HG03039 (cell line): Measurements from ENCODE around the gene IFNL2.
"Not testable (repeated sequence)": the region's sequence is repeated elsewhere in the genome, so short reads cannot be mapped to it uniquely, and the experiment has no call there.

Source experiments
- ATAC-seq: cut with Tn5 transposase; IDR thresholded peaks from one replicate; pipeline ENCODE4 v1.9.1; 2021; ENCODE audit warnings: mild to moderate bottlenecking, moderate library complexity; ENCODE audit not compliant: unreplicated experiment

IFNL2 gene

GRCh38 chr19:39296055-39296645 lies 28.0 kb downstream of the IFNL2 start, which contains the start of gene IFNL1:
IFNL1 (plus strand) TSS chr19:39296407; CDS start chr19:39296422, 15 bp downstream.
- no peak for ATAC-seq

DNA sequence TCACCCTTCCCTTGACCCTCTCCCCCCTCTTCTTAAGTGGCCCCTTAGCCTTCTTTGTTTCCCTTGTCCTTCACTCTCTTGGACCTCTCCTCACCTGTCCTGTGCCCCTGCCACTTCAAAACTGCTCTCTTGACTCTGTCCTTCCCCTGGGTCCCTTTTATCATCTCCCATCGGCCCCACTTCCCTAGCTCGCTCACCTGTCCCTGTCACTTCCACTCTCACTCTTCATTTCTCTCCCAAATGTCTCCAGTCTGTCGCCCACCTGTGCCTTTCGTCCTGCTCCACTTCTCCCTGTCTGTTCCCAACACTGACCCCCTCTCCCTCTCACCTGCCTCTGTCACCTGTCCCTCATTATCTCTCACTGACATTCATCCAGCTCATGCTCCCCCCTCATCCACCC lies 28.7 kb downstream of the IFNL2 start:
- ATAC-seq = no peak

DNA sequence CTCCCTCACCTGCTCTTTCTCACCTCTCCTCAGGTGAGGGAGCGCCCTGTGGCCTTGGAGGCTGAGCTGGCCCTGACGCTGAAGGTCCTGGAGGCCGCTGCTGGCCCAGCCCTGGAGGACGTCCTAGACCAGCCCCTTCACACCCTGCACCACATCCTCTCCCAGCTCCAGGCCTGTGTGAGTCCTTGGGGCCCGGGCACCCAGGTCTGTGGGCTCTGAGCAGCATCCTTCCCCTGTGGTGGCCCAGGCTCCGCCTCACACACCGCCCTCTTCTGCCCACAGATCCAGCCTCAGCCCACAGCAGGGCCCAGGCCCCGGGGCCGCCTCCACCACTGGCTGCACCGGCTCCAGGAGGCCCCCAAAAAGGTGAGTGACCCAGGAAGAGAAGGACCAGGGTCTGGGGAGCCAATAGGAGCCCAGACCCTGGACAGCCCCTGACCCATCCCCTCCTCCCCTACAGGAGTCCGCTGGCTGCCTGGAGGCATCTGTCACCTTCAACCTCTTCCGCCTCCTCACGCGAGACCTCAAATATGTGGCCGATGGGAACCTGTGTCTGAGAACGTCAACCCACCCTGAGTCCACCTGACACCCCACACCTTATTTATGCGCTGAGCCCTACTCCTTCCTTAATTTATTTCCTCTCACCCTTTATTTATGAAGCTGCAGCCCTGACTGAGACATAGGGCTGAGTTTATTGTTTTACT lies 29.9 kb downstream of the IFNL2 start:
- ATAC-seq = no peak

DNA sequence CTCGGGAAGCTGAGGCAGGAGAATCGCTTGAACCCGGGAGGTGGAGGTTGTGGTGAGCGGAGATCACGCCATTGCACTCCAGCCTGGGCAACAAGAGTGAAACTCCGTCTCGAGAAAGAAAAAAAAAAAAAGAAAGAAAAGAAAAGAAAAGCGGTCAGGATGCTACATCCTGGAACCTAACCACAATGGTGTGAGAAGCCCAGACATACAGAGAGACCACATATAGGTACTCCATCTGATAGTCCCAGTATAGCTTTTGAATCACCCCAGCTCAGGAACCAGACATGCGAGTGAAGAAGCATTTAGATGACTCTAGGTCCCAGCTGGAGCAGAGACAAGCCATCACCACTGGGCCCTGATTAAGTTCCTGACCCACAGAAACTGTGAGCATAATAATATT lies 31.2 kb downstream of the IFNL2 start:
- ATAC-seq = no peak

GRCh38 chr19:39299832-39300231 lies 31.6 kb downstream of the IFNL2 start:
- no peak for ATAC-seq

GRCh38 chr19:39301021-39301420 lies 32.8 kb downstream of the IFNL2 start:
- no peak for ATAC-seq

DNA sequence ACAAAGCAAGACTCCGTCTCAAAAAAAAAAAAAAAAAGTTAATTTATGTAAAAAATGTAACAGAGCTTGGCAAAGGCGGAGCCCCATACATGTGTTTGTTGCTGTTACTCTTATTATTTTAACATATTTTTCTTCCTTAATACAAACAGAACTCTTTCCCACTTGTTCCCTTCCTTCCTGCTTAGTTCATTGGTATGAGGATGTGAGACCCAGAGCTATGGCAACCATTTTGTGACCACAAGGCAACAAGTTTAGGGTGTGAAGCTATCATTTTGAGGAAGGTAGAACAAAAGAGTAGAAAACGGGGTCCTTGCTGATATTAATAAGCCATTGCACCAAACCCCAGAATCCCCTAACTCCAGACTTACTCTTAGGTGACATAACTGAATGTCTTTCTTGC lies 33.4 kb downstream of the IFNL2 start:
- no peak for ATAC-seq

DNA sequence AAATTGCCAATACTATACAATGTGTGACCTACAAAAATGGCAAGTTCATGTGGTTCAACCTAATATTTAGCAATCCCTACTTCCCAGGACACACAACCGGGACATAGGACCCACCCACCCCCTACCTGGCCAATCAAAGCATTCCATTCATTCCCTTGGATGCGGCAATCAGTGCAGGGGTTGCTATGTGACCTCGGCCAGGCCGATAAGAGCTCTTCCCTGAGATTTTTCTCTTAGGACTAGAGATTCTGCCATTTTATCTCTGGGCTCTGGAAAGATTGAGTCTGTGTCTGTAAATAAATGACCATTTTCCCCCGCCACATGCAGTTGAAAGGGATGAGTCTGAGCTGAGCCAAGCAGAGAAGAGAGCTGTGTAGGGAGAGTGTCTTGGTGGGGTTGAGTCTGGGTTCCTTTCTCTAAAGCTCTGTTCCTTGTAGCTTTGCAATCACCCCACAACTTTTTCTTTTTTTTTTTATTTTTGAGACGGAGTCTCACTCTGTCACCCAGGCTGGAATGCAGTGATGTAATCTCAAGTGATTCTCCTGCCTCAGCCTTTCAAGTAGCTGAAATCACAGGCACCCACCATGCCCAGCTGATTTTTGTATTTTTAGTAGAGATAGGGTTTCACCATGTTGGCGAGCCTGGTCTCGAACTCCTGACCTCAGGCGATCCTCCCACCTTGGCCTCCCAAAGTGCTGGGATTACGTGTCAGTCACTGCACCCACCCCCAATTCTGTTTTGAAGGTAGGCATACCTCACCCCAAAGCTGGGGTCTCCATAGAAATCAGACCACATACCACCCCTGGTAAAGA lies 35.4 kb downstream of the IFNL2 start:
- ATAC-seq = no peak

DNA sequence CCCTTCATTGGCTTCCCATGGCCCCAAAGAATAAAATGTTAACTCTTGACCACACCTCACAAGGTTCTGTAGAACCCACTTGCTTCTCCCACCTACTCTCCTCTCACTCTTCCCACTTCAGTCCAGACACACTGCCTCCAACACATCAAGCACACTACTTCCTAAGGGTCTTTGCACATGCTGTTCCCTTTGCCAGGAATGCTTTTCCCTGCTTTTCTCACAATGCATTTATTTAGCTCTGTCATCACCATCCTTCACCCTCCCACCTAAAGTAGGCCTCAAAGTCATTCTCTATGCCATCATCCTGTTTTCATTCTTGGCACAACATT lies 36.0 kb downstream of the IFNL2 start:
- no peak for ATAC-seq

DNA sequence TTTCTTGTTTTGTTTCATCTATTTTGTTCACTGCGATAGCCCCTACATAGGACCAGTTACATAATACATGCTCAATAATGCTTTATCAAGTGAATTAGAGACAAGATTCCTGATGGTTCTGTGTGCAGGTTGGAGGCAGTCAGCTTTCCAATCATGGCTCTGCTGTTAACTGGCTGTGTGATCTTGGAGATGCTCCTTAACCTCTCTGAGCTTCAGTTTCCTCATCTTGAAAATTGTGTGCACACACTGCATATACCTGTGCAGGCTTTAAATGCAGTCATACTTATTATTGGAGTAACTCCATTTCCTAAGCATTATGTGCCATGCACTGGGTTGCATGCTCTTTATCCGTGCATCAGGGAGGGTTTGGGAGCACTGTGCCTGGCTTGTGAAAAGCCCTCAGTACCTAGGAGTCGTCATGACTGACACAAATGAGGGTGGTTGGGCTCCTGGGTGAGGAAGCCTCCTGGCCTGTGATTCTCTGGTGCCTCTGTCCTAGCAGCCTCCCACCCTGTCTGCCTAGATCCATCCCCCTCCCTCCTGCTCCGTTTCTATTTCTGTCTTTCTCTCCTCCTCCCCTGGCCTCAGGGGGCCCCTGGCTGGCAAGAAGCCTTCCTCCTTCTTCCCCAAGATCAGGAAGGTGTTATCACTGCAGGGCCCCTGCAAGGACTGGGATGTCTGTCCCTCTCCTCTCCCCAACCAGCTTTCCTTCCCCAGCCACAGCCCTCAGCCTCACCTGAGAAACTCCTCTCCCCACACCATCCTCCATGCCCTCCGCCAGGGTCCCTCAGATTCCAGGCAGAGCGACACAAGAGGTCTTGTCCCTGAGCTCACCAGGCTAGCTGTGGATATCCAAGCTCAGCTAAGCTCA lies 36.7 kb downstream of the IFNL2 start:
- no peak for ATAC-seq

GRCh38 chr19:39306075-39306474 lies 37.9 kb downstream of the IFNL2 start:
- ATAC-seq = no peak

DNA sequence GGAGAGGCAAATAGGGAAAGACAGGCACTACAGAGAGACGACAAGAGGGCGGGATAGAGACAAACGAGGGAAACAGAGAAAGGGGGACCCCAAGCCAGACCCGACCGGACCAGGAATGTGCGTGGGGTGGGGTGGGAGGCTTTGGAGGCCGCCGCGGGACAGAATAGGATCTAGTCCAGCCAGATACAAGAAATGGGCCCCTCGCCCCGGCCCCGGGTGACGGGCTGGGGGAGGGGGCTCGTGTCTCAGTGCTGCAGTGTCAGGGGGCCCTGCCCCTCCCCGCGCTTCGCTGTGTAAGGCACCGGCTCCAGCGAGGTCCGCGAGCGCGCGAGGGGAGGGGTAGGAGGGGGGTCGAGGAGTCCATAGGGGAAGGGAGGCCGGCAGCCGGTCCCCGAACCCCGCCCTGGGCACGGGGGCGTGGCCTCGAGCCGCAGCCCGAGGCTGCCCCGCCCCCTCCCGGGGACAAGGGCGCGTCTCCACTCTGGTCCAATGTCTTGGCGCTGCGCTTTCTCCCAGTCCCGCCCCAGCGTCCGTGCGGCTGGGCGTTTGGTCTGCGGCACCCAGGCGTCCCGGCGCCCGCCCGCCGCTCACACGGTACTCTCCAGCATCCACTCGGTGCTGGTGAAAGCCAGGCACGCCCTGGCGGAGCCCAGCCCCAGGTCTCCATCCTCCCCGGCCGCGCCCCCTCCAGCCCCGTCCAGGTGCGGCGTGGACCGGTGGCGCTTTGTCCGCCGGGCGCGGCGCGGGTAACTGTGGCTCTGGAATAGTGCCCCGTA lies 39.0 kb downstream of the IFNL2 start:
- no peak for ATAC-seq

GRCh38 chr19:39307822-39308530 lies 39.8 kb downstream of the IFNL2 start:
- ATAC-seq = no peak

DNA sequence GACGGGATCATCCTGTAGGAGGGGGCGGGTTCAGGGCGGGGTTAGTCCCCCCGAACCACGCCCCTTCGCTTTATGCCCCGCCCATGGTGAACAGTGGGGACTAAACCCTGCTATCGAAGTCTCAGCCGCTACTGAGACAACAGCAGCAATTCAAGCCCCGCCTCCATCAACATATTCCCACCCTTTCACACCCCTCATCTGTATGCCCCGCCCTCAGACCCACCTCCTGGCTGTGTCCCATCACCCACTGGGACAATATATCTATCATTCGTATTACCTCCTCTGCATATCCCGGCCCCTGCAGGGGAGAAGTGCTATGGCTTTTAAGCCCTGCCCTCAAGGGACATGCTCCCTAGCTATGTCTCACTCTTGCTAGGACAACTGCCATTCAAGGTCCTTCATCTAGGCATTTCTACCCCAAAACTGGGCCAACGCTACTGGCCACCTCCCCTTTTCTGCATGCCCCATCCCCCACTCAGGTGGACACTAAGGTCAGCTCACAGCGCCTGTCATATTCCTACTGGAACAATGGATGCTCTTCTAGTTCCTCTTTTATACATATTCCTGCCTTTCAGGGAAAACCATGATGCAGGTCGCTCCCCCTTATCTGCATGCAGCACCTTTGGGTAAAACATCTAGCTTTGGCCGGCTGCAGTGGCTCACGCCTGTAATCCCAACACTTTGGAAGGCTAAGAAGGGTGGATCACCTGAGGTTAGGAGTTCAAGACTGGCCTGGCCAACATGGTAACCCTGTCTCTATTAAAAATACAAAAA lies 40.5 kb downstream of the IFNL2 start:
- no peak for ATAC-seq

- ATAC-seq = not testable (repeated sequence)
Observed at GRCh38 chr19:39309305-39309670, 41.1 kb downstream of the IFNL2 start.

GRCh38 chr19:39310558-39311311 lies 42.5 kb downstream of the IFNL2 start:
- ATAC-seq = no peak

- ATAC-seq = no peak
Observed at GRCh38 chr19:39314016-39314728, 46.0 kb downstream of the IFNL2 start.

DNA sequence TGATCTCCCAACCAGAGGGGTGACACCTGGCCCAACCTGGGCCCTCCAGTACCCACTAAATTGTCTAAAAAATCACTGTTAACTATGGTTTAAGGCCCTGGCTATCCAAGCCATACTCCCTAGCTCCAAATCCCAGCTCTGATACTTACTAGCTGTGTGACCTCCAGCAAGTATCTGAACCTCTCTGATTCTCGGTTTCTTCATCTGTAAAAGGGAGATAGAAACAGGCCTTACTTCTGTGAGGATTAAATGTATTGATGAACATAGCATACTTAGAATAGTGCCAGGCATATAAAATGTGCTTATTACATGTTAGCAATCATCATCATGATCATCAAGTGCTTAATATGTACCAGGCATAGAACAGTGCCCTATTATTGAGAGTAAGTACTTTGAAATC lies 47.7 kb downstream of the IFNL2 start:
- no peak for ATAC-seq
